Testis (tissue), 2 donors: Measurements from ENCODE around the gene NOC2L.

Source experiments
- CTCF ChIP-seq, 3 experiments: fragments of 450-650 bp in 2 of 3; fragments of 200-600 bp in 1 of 3; sonication (generic) in 1 of 3; IDR thresholded peaks; one replicate each; pipeline ENCODE4 v1.5.1; 2016 to 2019; ENCODE audit warnings: antibody characterized with exemption in 3 of 3, mild to moderate bottlenecking in 2 of 3, moderate library complexity in 1 of 3
- POLR2A ChIP-seq: fragments of 450-650 bp; IDR thresholded peaks from one replicate; pipeline ENCODE4 v1.6.1; 2017; ENCODE audit warnings: antibody characterized with exemption, mild to moderate bottlenecking, moderate library complexity

GRCh38 chr1:969260-969855 lies 10.3 kb upstream of the NOC2L start:
- TF ChIP-seq CTCF (IDR thresholded peaks at IDR 0.05) = no peak
- no peak for TF ChIP-seq POLR2A
